HG03571 (cell line): Measurements from ENCODE around the gene FUS.

ENCODE experiments used
- ATAC-seq: cut with Tn5 transposase; IDR thresholded peaks from one replicate; pipeline ENCODE4 v1.9.1; 2021; ENCODE audit not compliant: unreplicated experiment

FUS gene

GRCh38 chr16:31225193-31225592 is 45.3 kb downstream of the FUS start:
- ATAC-seq, result no peak

GRCh38 chr16:31228206-31228605 is 48.3 kb downstream of the FUS start:
- no peak for ATAC-seq

- no peak for ATAC-seq
Measured at GRCh38 chr16:31229501-31229900, 49.6 kb downstream of the FUS start.

- ATAC-seq, result no peak
Measured at GRCh38 chr16:31238041-31238440, 58.1 kb downstream of the FUS start.
